CD4-positive, alpha-beta T cell treated with Interleukin-2 at 100 ng/mL for 4 hours (primary cell): Measurements from ENCODE around the gene SH3BP4.
"Not testable (repeated sequence)": the region's sequence is repeated elsewhere in the genome, so short reads cannot be mapped to it uniquely, and the experiment has no call there.

ENCODE experiments used
- DNase-seq: peaks from one replicate; pipeline ENCODE4 v3.0.0-alpha.2; 2020; ENCODE audit warnings: low spot score

The SH3BP4 gene

GRCh38 chr2:235000426-235001236, 48.8 kb downstream of the SH3BP4 start:
- DNase-seq, result no peak

DNA sequence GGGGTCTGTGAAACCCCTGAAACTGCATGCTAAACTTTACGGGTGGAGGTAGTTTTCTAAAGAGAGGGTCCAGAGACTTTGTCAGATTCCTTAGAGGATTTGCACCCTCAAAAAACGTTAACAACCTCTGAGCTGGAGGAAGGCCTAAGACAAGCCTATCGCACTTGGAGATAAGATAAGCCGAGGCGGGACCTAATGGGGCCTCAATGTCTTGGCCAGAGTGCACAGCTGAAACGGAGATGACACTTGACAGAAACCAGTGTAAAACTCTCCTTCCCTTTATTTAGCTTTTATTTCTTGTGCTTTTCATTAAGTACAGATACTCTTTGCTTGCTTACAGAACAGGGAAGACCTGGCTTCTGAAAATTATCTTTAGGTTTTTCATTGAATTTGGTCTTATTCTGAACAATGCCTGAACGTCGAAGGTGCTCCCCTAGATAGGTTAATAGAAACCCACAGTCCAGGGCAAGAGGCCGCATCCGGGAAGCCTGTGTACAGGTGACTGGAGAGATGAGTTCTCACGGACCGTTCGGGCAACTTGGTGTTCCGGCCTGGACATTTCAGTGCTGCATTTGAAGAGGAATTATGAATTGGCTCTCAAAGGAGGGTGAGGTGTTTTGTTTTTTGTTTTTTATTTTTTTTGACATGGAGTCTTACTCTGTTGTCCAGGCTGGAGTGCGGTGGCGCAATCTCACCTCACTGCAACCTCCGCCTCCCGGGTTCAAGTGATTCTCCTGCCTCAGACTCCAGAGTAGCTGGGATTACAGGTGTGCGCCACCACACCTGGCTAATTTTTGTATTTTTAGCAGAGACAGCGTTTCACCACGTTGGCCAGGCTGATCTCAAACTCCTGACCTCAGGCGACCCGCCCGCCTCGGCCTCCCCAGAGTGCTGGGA, 49.7 kb downstream of the SH3BP4 start:
- DNase-seq, result no peak

DNA sequence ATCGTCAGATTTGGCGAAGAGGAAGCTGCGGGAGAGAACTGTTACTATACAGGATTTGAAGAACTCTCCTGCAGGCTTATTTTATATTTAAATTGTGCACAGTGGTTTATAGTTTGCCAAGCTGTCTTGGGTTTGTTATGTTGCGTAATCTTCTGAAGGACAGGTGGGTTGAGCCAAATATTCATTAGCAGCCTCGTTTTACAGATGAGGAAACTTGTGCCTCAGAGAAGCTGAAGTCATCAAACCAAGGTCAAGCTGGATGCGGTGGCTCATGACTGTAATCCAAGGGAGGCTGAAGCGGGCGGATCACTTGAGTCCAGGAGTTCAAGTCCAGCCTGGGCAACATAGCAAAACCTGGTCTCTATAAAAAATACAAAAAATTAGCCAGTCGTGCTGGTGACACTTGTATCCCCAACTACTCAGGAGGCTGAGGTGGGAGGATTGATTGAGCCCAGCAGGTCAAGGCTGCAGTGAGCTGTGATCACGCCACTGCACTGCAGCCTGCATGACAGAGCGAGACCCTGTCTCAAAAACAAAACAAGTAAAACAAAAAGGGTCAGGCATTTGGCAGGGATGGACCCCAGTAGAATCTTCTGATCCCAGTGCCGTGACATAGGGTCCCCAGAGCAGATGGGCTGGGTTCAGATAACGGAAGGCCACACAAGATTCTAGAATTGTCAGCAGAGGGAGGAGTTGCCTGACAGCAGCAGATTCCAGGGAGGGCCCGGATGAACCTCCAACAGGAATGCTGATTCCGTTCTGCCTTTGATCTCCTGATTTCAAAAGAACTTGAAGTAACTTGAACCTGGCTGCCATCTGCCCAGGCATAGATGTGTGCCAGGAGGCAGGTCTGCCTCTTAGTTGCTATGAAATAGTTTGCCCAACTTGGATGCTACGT, 50.6 kb downstream of the SH3BP4 start:
- DNase-seq, result no peak

- no peak for DNase-seq
Measured at GRCh38 chr2:235003096-235003775, 51.4 kb downstream of the SH3BP4 start.

DNA sequence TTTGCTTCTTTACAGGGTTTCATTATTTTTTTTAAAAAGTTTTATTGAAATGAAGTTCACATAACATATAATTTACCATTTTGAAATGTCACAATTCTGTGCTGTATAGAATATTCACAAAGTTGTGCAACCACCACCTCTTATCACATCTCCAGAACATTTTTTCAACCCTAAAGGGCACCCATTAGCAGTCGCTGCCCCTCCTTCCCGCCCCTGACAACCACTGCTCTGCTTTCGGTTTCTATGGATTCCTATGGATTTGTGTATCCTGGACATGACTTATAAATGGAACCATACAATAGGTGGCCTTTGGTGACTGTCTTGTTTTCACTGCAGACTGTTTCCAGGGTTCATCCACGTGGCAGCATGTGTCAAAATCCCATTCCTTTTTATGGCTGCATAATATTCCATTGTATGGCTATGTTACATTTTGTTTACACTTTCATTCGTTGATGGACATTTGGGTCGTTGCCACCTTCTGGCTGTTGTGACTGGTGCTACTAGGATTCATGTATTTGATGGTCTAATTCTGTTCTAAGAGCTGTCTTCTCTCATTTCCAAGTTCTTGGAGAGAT, 52.6 kb downstream of the SH3BP4 start:
- DNase-seq, result no peak

GRCh38 chr2:235005023-235005422, 53.2 kb downstream of the SH3BP4 start:
- DNase-seq, result no peak

GRCh38 chr2:235005603-235006259, 53.9 kb downstream of the SH3BP4 start:
- no peak for DNase-seq

DNA sequence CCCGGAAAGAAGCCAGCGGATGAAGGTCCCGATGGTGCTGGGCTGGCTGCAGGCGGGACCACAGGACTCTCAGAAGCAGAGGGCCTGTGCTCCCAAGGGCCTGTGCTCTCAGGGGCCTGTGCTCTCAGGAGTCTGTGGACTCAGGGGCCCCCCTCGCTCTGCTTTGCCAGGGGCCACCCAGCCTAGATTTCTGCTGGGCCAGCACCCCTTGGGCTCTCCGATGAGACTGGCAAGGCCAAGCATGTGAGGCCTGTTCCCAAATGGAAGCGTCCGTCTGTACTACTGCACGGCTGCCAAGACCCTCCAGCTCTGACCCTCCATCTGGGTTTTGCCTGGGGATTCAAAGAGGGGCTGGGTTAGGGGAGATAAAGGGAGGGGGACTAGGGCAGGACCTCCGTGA, 54.6 kb downstream of the SH3BP4 start:
- DNase-seq, result no peak

GRCh38 chr2:235006986-235007385, 55.2 kb downstream of the SH3BP4 start:
- no peak for DNase-seq

- no peak for DNase-seq
Measured at GRCh38 chr2:235007664-235008457, 56.0 kb downstream of the SH3BP4 start.

- DNase-seq, result no peak
Measured at GRCh38 chr2:235008584-235009044, 56.8 kb downstream of the SH3BP4 start.

DNA sequence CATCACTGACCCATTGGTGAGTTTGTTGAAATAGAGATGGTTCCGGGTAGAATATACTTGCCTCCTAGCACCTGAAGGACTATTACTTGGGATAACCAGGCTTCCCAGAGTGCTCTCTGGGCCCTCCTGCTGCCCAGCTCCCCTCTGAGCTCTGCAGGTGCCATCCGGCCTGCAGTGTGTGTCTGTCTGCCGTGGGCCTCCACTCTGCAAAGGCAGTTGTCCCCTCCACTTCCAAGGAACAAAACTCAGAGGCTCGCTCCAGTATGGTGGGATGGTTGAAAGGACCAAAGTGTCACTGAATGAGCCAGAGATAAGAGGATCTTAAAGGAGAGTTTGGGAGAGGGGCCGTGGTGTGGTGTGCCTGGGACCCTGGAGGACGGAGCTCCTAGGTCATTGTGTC, 57.3 kb downstream of the SH3BP4 start:
- DNase-seq, result no peak

DNA sequence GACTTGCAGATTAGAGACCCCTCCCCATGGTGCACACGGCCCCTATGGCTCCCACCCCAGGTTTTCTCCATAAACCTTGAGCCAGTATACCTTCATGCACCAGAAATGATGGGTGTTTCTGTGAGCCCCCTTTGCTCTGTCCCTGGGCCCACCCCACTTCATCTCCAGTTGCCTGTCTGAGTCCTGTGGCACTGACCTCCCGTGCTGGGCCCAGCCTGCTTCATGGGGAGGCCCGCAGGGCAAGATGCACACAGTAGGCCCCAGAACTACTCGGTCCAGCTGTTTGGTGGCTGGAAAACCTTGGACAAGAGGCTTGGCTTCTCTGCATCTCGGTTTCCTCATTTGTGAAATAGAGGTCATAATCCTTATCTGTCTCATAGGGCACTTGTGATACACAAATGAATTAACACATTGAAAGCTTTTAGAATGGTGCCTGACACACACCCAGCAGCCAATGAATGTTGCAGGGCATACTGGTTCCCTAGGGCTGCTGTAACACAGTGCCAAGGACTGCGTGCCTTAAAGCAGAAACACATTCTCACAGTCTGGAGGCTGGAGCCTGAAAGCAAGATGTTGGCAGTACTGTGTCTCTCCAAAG, 58.4 kb downstream of the SH3BP4 start:
- DNase-seq, result no peak

GRCh38 chr2:235011607-235011928, 59.8 kb downstream of the SH3BP4 start:
- no peak for DNase-seq

- DNase-seq, result no peak
Measured at GRCh38 chr2:235011929-235012631, 60.3 kb downstream of the SH3BP4 start.

- DNase-seq, result no peak
Measured at GRCh38 chr2:235017441-235017840, 65.6 kb downstream of the SH3BP4 start.

DNA sequence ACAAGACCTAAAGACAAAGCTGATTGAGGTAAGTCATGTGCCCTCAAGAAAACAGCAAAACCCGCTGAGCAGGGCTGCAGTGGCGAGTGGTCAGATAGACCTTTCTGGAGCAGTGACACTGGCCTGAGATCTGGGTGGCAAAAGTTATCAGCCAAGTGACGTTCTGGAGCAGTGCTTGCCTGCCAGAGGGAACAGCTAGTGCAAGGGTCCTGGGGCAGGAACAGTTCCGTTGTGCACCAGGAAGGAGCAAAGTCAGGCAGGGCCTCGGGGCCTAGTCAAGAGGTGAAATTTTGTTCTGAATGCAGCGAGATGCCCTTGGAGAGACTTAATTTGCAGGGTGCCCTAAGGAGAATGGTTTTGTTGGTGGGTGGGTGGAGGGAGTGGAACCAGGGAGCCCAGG, 67.0 kb downstream of the SH3BP4 start:
- no peak for DNase-seq

- not testable (repeated sequence) for DNase-seq
Measured at GRCh38 chr2:235020141-235020540, 68.3 kb downstream of the SH3BP4 start.

DNA sequence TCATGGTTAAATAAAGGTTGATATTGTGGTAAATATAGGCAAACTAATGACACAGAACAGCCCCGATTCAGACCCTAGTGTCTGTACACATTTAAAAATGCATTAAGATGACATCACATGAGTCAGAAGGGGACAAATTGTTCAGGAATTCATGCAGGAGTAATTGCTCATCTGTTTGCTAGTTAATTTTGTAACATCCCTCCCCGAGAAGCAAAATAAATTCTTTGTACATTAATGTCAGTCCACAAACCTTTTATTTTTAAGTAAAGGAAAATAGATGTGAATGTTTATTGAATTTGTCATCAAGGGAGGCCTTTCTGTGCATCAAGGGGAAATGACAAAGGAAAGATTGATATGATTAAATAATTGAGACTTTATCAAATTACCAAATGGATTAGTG, 69.9 kb downstream of the SH3BP4 start:
- DNase-seq, result no peak
